HG03575 (cell line): ENCODE data around the gene PNPLA6.

Experiments used
- ATAC-seq: cut with Tn5 transposase; IDR thresholded peaks from one replicate; pipeline ENCODE4 v1.9.1; 2021; ENCODE audit not compliant: unreplicated experiment, insufficient number of reproducible peaks, low FRiP score; ENCODE audit errors: extremely low read depth

Gene PNPLA6

GRCh38 chr19:7513809-7514642 lies 21.5 kb upstream of the PNPLA6 start:
- no peak for ATAC-seq

GRCh38 chr19:7515110-7515644 lies 20.3 kb upstream of the PNPLA6 start:
- ATAC-seq = no peak

GRCh38 chr19:7515645-7516151 lies 19.8 kb upstream of the PNPLA6 start, which contains the start of gene ZNF358:
Gene ZNF358, plus strand, starts transcription at chr19:7516103. Its CDS starts 3,140 bp downstream, at chr19:7519243.
- ATAC-seq = no peak

GRCh38 chr19:7516333-7516732 lies 19.2 kb upstream of the PNPLA6 start:
- no peak for ATAC-seq

GRCh38 chr19:7516878-7517277 lies 18.6 kb upstream of the PNPLA6 start:
- no peak for ATAC-seq

- no peak for ATAC-seq
These were observed 16.0 kb upstream of the PNPLA6 start for GRCh38 chr19:7519361-7520130.

GRCh38 chr19:7520131-7521051 lies 15.1 kb upstream of the PNPLA6 start:
- no peak for ATAC-seq

- ATAC-seq = no peak
These were observed 13.9 kb upstream of the PNPLA6 start for GRCh38 chr19:7521551-7522071.

- no peak for ATAC-seq
These were observed 13.2 kb upstream of the PNPLA6 start, which contains the start of gene MCOLN1 for GRCh38 chr19:7522072-7522922. Gene MCOLN1, plus strand, starts transcription at chr19:7522624. Its CDS starts 127 bp downstream, at chr19:7522751.

GRCh38 chr19:7522923-7523667 lies 12.4 kb upstream of the PNPLA6 start:
- no peak for ATAC-seq

- ATAC-seq = no peak
These were observed 11.0 kb upstream of the PNPLA6 start for GRCh38 chr19:7524523-7524922.

- ATAC-seq = no peak
These were observed 10.4 kb upstream of the PNPLA6 start for GRCh38 chr19:7524992-7525739.

GRCh38 chr19:7526059-7526929 lies 9.2 kb upstream of the PNPLA6 start:
- no peak for ATAC-seq

- no peak for ATAC-seq
These were observed 7.9 kb upstream of the PNPLA6 start for GRCh38 chr19:7527516-7528191.

- ATAC-seq = no peak
These were observed 7.4 kb upstream of the PNPLA6 start for GRCh38 chr19:7528192-7528519.
